H1 (cell line): ENCODE data around the gene SUSD6. TPM values are rescaled to one million over a fixed set of nuclear protein-coding genes. Genes with fewer than 3 reads are reported as not detected.

ENCODE experiments used
- BACH1 ChIP-seq: IDR thresholded peaks from 2 replicates; pipeline ENCODE4 v1.6.1; 2012; ENCODE audit warnings: low read length, improper control_type of control experiment
- BCL11A ChIP-seq, 2 experiments: IDR thresholded peaks; one replicate each; pipeline ENCODE4 v1.6.1; 2011; ENCODE audit warnings: low read depth in 2 of 2, low read length in 2 of 2, mild to moderate bottlenecking in 2 of 2
- CHD2 ChIP-seq: IDR thresholded peaks from 2 replicates; pipeline ENCODE4 v1.6.1; 2012; ENCODE audit warnings: low read length, improper control_type of control experiment
- EZH2 ChIP-seq: fragments of 200-600 bp; sonication (generic); IDR thresholded peaks from 2 replicates; pipeline ENCODE4 v1.7.1; 2012; ENCODE audit warnings: low read depth, mild to moderate bottlenecking, moderate library complexity, low read length, inconsistent platforms; ENCODE audit not compliant: severe bottlenecking
- SAP30 ChIP-seq: fragments of 300-600 bp; sonication (generic); IDR thresholded peaks from 2 replicates; pipeline ENCODE4 v1.7.1; 2012; ENCODE audit warnings: low read length, moderate library complexity, mild to moderate bottlenecking, inconsistent platforms; ENCODE audit not compliant: insufficient read depth, insufficient replicate concordance
- polyA plus RNA-seq, 7 experiments: library from polyadenylated mRNA; depleted of rRNA in 3 of 7; stranded (reverse) in 5 of 7; unstranded in 2 of 7; fragments of >200 nt in 5 of 7; fragments of 200-250 nt in 2 of 7; gene quantifications; 1 replicate in 5 of 7; 2 replicates in 1 of 7; 4 replicates in 1 of 7; pipeline versions ENCODE4 v1.2.1 to v1.2.3, GENCODE V29; 2011 to 2013; ENCODE audit warnings: missing spikeins in 2 of 7, mixed read lengths in 2 of 7
- total RNA-seq: library from RNA; stranded (reverse); fragmentation: NEBNext Ultra II Directional; extraction: Animal tissue kit (Norgen Biotek cat#: 25700); gene quantifications from 2 replicates; pipeline ENCODE4 v1.2.1, GENCODE V29; 2021
- TF ChIP-seq, protein P1 (sequence below), 3 experiments: IDR thresholded peaks; 1 replicate in 2 of 3; 2 replicates in 1 of 3; pipeline versions ENCODE4 v1.5.1 to v1.6.1; 2011; ENCODE audit warnings: low read length in 3 of 3, mild to moderate bottlenecking in 3 of 3, inconsistent platforms in 2 of 3, low read depth in 1 of 3, moderate library complexity in 1 of 3; ENCODE audit not compliant: insufficient read depth in 1 of 3; ENCODE audit errors: control extremely low read depth in 1 of 3

Gene SUSD6
- total and polyA plus RNA-seq, 2 of the 8 experiments (the other 6 are each of a cell fraction or from before 2014, with no cell fraction given) = 3.0 to 3.8 TPM

DNA sequence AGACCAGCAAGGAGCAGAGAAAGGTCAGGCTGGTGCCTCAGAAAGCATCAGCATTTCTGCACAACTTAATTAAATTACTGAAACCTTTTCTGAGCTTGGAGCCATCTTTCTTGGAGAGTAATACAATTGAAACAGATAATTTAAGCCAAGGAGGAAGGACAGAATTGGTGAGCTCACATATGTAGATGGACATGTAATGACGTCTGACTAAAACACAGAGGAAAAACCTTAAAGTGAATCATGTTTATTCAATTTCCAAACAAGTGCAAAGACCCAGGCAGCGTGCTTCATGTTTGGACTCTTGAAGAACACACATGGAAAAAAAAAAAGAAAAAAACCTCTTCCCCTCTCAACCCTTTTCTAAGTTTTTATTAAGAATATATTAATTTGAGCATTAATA lies 19.0 kb downstream of the SUSD6 start (continued):
- TF ChIP-seq CHD2 (no peak), SAP30 (no peak), EZH2 (no peak), BCL11A (IDR thresholded peaks at IDR 0.05; ENCODE audit: low read depth in 2 of 2, low read length in 2 of 2) (no peak), BACH1 (no peak)
- TF ChIP-seq, protein P1, sequence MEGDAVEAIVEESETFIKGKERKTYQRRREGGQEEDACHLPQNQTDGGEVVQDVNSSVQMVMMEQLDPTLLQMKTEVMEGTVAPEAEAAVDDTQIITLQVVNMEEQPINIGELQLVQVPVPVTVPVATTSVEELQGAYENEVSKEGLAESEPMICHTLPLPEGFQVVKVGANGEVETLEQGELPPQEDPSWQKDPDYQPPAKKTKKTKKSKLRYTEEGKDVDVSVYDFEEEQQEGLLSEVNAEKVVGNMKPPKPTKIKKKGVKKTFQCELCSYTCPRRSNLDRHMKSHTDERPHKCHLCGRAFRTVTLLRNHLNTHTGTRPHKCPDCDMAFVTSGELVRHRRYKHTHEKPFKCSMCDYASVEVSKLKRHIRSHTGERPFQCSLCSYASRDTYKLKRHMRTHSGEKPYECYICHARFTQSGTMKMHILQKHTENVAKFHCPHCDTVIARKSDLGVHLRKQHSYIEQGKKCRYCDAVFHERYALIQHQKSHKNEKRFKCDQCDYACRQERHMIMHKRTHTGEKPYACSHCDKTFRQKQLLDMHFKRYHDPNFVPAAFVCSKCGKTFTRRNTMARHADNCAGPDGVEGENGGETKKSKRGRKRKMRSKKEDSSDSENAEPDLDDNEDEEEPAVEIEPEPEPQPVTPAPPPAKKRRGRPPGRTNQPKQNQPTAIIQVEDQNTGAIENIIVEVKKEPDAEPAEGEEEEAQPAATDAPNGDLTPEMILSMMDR (IDR thresholded peaks at IDR 0.05; ENCODE audit: control extremely low read depth in 1 of 3, insufficient read depth in 1 of 3, low read depth in 1 of 3, low read length in 3 of 3) = no peak
- TF ChIP-seq, all 59 proteins: peak for 0
